HG02759 (cell line): ENCODE data around the gene TUBA8.
"Not testable (repeated sequence)": the region's sequence is repeated elsewhere in the genome, so short reads cannot be mapped to it uniquely, and the experiment has no call there.

Source experiments
- ATAC-seq: cut with Tn5 transposase; IDR thresholded peaks from one replicate; pipeline ENCODE4 v1.9.1; 2021; ENCODE audit warnings: mild to moderate bottlenecking, moderate library complexity; ENCODE audit not compliant: unreplicated experiment

TUBA8 gene

DNA sequence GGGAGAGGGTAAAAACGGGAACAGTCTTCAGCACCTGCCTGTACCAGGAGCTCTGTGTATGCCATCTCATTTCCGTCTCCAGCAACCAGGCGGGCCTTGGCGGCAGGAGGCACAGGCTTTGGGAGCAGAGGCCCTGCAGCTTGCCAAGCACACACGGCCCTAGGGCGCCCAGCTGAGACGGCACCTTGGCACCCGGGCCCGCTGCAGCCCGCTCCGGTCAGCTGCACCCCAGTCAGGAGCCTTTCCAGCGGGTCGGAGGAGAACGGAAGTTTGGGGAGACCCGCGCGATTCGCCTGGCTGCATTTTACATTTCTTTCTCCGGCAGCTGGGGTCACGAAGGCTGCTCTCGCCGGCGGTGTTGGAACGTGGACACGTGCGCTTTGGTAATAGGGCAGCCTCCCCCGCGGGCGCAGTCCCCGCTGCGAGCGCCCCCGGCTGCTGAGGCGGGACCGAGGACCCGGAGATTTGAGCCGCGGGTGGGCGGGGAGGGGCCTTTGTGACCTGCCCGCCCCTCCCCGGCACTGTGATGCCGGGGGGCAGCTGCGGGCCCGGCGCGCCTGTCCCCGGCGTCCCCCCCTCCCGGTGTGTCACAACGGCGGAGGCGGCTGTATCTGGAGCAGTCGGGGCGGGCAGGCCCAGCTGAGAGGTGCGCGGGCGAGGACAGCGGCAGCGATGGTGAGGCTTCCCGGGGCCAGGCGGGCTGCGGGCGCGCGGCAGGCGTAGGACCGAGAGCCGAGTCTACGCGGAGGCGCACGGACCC lies at the start of gene TUBA8:
Gene TUBA8, plus strand, starts transcription at position 616 of the 760 bp plus-strand sequence. Its CDS starts 57 bp downstream, at position 673.
- no peak for ATAC-seq

GRCh38 chr22:18062421-18062820 lies 48.2 kb upstream of the TUBA8 start:
- ATAC-seq = no peak

DNA sequence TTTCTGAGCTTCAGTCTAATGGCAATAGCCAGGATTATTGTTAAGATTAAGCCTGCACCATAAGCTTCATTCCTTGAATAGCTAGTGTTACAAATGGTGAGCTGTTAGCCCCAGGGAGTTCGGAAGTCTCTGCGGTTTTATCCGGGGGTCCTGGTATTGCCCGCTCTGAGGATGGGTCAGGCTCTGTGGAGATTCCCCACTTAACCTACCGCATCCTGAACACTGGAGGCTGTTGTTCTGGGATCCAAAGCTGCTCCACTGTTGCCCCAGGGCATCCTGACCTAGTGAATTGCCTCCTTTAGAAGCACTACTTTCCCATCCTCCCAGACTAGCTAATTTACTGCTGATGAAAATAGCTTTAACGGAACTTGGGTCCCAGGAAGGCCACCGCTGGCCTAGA lies 47.3 kb upstream of the TUBA8 start:
- no peak for ATAC-seq

- ATAC-seq = not testable (repeated sequence)
These were observed 46.9 kb upstream of the TUBA8 start for GRCh38 chr22:18063715-18064114.

GRCh38 chr22:18064636-18065035 lies 46.0 kb upstream of the TUBA8 start:
- no peak for ATAC-seq

- no peak for ATAC-seq
These were observed 45.4 kb upstream of the TUBA8 start for GRCh38 chr22:18065256-18065655.

GRCh38 chr22:18066181-18066859 lies 44.3 kb upstream of the TUBA8 start:
- ATAC-seq = no peak

GRCh38 chr22:18067121-18067520 lies 43.5 kb upstream of the TUBA8 start:
- no peak for ATAC-seq

- no peak for ATAC-seq
These were observed 42.9 kb upstream of the TUBA8 start for GRCh38 chr22:18067548-18068341.

DNA sequence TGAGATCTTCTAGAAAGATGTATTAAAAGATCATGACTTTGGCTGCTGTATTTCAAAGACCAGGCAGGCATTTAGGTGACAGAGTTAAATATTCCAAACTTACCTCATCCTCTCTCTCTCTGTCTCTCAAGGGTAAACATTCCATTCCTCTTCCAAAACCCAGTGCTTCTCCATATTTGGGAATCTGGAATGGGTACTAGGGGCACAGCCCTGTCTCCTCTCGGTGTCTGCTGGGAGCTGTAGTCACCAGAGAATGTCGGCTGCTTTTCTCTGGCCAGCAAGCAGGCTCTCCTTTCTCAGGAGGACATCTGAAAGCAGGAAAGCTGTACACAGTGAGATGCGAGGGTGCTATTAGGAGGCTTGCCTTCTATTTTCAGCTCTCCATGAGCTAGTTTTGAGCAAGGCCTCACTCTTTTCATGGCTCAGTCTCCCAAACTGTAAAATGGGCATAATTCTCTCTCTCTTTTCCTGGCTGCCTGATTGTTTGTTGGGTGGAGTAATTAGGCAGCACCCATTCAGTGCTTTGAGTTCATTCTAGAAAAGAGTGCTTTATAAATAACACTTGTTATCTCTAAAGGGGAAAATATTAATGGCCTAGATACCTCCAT lies 42.1 kb upstream of the TUBA8 start:
- ATAC-seq = no peak

GRCh38 chr22:18069041-18069440 lies 41.6 kb upstream of the TUBA8 start:
- no peak for ATAC-seq

- no peak for ATAC-seq
These were observed 40.6 kb upstream of the TUBA8 start for GRCh38 chr22:18070041-18070440.

DNA sequence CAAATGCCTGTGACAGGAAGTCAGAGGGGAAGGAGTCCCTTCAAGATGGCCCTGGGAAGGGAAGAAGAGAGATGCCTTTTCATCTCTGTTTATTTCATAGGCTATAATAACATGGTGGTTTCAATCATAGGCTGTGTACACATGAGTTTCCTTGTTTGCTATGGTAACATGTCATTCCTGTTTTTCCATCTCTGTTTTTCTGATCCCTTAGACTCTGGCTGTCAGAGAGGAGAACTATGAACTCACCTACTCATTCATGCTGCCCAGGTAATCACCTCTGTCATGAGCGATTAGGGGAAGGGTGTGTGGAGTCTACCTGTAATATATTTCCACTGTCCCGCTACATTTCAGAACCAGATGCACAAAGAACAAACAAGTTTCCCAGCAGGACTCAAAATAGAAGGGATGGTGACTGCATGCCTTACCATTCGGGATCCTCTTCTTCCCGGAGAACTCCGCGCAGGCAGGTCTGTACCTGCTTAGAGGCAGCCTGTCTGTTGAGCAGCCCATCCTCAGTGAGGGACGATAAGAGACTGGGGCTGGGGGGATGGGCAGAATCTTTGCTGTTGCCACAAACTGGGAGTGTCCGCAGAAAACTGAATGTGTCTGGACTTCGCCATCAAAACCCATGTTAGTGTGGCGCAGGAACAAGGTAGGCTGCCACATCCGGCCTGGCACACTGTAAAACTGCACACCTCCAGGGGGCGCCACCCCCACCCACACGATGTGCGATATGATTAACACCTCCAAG lies 39.9 kb upstream of the TUBA8 start:
- ATAC-seq = no peak

- not testable (repeated sequence) for ATAC-seq
These were observed 39.2 kb upstream of the TUBA8 start for GRCh38 chr22:18071307-18071967.

DNA sequence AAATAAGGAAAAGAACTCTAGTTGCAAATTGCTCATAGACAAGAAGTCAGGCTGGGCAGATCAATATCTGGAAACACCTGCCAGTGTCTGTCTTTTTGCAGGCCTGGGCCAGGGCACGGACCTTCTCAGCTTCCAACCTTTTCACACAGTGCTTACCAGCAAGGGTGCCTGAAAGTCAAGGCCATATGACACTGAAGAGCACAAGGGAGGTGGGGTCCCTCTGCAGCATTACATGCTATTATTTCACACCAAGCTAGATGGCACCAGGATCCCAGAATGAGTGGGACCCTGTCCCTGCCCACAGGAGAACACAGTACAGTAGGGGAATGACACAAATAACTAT lies 38.7 kb upstream of the TUBA8 start:
- no peak for ATAC-seq

GRCh38 chr22:18073467-18073866 lies 37.1 kb upstream of the TUBA8 start:
- no peak for ATAC-seq

GRCh38 chr22:18073927-18074326 lies 36.7 kb upstream of the TUBA8 start:
- not testable (repeated sequence) for ATAC-seq

DNA sequence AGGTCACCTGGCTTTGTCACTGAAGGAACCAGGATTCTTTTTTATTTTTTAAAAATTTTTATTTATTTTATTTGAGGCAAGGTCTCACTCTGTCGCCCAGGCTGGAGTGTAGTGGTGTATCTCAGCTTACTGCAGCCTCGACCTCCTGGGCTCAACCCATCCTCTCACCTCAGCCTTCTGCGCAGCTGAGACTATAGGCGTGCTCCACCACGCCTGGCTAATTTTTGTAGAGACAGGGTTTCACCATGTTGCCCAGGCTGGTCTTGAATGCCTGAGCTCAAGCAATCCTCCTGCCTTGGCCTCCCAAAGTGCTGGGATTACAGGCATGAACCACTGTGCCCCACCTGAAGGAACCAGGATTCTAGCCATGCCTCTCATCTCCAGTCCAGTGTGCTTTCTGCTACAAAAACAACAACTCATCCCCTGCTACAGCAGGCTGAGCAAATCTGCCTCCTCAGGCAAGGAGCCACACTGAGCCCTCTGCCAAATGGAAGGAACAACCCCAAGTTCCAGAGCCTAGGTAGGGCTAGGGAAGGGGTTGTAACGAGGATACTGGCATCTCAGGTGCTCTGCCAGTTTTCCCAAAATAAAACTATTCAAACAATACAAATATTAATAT lies 35.4 kb upstream of the TUBA8 start:
- no peak for ATAC-seq

DNA sequence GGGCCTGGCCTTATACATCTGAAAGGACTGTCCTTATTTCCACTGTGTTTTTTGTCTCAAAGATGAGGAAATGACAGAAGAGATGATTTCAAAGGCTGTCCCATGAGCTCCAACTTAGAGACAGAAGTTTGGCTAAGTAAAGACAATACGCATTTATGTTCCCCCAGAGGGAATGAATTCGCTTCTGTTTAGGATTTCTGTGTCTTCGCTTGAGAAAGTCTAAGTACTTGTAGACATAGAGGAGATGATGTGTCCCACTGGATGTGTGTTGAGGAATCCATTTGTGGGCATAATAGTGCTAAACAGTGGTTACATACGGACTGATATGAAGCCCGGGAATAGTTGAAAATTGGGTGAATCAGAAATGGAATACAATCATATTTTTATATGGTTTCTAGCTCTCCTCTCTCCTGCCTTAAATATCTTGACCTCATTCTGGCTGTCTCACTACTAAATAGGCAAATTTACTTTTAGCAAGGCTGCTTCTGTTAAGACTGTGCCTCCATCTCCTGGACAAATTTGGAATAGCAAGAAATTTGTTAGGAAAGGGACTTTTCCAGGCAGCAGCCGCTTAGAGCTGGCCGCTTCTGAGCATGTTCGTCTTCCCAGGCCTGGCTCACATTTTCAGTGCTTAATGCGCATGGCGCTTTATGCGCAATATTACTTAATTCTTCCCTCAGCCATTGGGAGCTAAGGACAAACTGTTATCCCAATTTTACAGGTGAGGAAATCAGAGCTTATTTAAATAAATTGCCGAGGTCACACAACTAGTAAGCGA lies 34.7 kb upstream of the TUBA8 start:
- ATAC-seq = no peak
